T47D (cell line): ENCODE results near the gene NOS3.

Source experiments
- DNase-seq, 2 experiments: peaks; one replicate each; pipeline versions ENCODE4 v3.0.0 to v3.0.0-alpha.2; 2011 to 2012; ENCODE audit warnings: low read depth in 1 of 2, low spot score in 1 of 2
- JUND ChIP-seq: IDR thresholded peaks from 2 replicates; pipeline ENCODE4 v1.6.1; 2012; ENCODE audit warnings: low read depth
- in situ Hi-C: cut with HindIII; loops from 2 replicates; pipeline ENCODE4 v1.10.0; 2016; ENCODE audit warnings: low sequenced_read_pairs, low pct_unique_long_range_greater_than_20kb

Gene NOS3

GRCh38 chr7:150997817-150998216 is 7.0 kb downstream of the NOS3 start:
- in situ Hi-C loops: no loop called here
- no peak for TF ChIP-seq JUND

GRCh38 chr7:150998341-150998740 is 7.5 kb downstream of the NOS3 start:
- in situ Hi-C loops: no loop called here
- no peak for TF ChIP-seq JUND
- no peak for DNase-seq

More at GRCh38 chr7:150997817-150998216, 7.0 kb downstream of the NOS3 start:
- DNase-seq: no peak

DNA sequence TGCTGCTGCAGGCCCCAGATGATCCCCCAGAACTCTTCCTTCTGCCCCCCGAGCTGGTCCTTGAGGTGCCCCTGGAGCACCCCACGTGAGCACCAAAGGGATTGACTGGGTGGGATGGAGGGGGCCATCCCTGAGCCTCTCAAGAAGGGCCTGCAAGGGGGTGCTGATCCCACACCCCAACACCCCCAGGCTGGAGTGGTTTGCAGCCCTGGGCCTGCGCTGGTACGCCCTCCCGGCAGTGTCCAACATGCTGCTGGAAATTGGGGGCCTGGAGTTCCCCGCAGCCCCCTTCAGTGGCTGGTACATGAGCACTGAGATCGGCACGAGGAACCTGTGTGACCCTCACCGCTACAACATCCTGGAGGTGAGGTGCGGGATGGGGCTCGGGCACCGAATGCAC is 8.2 kb downstream of the NOS3 start:
- no peak for TF ChIP-seq JUND
- in situ Hi-C loops: no loop called here

DNA sequence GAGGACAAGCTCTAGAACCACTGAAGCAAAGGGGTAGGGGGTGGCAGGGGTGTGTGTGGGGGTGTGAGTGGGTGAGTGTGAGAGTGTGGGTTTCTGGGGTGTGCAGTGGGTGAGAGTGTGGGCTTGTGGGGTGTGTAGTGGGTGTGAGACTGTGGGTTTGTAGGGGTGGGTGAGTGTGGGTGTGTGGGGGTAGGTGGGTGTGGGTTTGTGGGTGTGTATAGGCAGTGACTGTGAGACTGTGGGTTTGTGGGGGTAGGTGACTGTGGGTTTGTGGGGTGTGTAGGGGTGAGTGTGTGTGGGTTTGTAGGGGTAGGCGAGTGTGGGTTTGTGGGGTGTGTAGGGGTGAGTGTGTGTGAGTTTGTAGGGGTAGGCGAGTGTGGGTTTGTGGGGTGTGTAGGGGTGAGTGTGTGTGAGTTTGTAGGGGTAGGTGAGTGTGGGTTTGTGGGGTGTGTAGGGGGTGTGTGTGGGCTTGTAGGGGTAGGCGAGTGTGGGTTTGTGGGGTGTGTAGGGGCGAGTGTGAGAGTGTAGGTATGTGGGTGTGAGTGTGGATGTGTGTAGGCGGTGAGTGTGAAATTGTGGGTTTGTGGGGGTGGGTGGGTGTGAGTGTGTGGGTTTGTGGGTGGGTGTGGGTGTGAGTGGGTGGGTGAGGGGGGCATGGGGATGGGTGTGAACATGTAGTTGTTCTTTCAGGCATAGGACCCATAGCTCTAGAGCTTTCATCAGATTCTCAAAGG is 8.8 kb downstream of the NOS3 start:
- in situ Hi-C loops: no loop called here
- no peak for TF ChIP-seq JUND
- DNase-seq: no peak

More for the DNA sequence above, 8.2 kb downstream of the NOS3 start:
- DNase-seq: no peak

GRCh38 chr7:151000897-151001495 is 10.2 kb downstream of the NOS3 start:
- in situ Hi-C loops: no loop called here
- no peak for DNase-seq
- no peak for TF ChIP-seq JUND

GRCh38 chr7:151001546-151001945 is 10.7 kb downstream of the NOS3 start:
- in situ Hi-C loops: no loop called here
- TF ChIP-seq JUND: no peak
- DNase-seq: no peak

- peak; percentile 50 to 71 for DNase-seq
- no peak for TF ChIP-seq JUND
- in situ Hi-C loops: no loop called here
These were observed 12.8 kb downstream of the NOS3 start for GRCh38 chr7:151003572-151003971.

DNA sequence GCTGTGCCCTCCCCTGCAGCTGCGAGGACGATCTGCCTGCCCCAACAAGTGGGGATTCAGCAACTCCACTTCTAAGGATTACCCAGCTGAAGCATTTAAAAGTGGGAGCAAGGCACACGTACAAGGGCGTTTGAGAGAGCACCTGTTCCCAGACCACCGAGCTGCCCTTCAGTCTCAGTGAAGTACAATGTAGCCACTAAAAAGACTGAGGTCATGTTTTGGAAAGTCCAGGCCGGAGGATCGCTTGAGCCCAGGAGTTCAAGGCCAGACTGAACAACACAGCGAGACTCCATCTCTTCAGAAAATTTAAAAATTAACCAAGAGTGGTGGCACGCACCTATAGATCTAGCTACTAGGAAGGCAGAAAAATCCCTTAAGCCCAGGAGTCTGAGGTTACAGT is 14.7 kb downstream of the NOS3 start:
- in situ Hi-C loops: no loop called here
- DNase-seq: no peak
- TF ChIP-seq JUND: no peak

- in situ Hi-C loops: no loop called here
- no peak for DNase-seq
- no peak for TF ChIP-seq JUND
These were observed 15.9 kb downstream of the NOS3 start for GRCh38 chr7:151006590-151007300.

- in situ Hi-C loops: no loop called here
- no peak for DNase-seq
- TF ChIP-seq JUND: no peak
These were observed 16.7 kb downstream of the NOS3 start for GRCh38 chr7:151007469-151007898.

GRCh38 chr7:151008143-151008510 is 17.3 kb downstream of the NOS3 start:
- in situ Hi-C loops: no loop called here
- TF ChIP-seq JUND: no peak
- DNase-seq: no peak

DNA sequence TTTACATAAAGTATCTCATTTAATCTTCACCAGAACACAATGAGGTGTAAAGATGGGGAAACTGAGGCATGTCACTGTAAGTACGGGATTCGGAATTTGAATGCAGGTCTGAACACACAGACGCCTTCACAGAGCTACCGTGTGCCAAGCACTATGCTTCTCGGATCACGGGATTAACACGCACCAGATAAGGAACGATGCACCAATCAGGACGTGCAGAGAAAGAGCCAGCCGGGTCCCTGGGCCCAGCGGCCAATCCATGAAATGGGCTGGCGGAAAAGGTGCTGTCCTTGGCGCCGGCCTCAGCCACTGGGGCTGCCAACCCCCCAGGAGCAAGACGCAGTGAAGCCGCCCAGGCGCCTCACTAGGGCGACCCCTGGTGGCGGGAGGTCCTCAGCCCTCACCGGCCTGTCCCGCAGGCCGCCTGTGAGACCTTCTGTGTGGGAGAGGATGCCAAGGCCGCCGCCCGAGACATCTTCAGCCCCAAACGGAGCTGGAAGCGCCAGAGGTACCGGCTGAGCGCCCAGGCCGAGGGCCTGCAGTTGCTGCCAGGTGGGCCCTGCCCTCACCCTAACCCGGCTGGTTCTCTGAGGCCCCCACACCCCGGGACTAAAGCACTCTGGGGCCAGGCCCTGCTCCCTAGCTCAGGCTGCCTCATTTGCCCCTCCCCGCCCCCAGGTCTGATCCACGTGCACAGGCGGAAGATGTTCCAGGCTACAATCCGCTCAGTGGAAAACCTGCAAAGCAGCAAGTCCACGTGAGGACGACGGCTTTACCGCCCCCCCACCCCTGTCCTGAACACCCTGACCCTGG is 17.9 kb downstream of the NOS3 start:
- DNase-seq: no peak
- TF ChIP-seq JUND: no peak
- in situ Hi-C loops: no loop called here
